GM12878 (cell line): ENCODE data around the gene SPOP. TPM values are rescaled to one million over a fixed set of nuclear protein-coding genes. Genes with fewer than 3 reads are reported as not detected.
A peak's percentile ranks its signal among the peaks of the same experiment; 100 is the strongest.

Experiments used
- BACH1 ChIP-seq: fragments of 450-650 bp; IDR thresholded peaks from 2 replicates; pipeline ENCODE4 v1.6.1; 2017; ENCODE audit warnings: mild to moderate bottlenecking, borderline replicate concordance
- CBX5 ChIP-seq: sonication (generic); IDR thresholded peaks from 2 replicates; pipeline ENCODE4 v1.6.1; 2016; ENCODE audit warnings: low read depth, moderate library complexity, mild to moderate bottlenecking, inconsistent platforms
- CEBPB ChIP-seq, 2 experiments: fragments of 150-350 bp in 1 of 2; IDR thresholded peaks; 2 replicates each; pipeline ENCODE4 v1.6.1; 2012 to 2014; ENCODE audit warnings: low read depth in 2 of 2, low read length in 2 of 2, borderline replicate concordance in 1 of 2, inconsistent platforms in 1 of 2
- EGR1 ChIP-seq, 2 experiments: IDR thresholded peaks; 1 replicate in 1 of 2; 2 replicates in 1 of 2; pipeline ENCODE4 v1.6.1; 2011 to 2012; ENCODE audit warnings: low read depth in 2 of 2, low read length in 2 of 2, borderline replicate concordance in 1 of 2, mild to moderate bottlenecking in 1 of 2, moderate library complexity in 1 of 2
- MEF2A ChIP-seq: IDR thresholded peaks from 2 replicates; pipeline ENCODE4 v1.6.1; 2011; ENCODE audit warnings: low read depth, mild to moderate bottlenecking, low read length, moderate library complexity; ENCODE audit not compliant: insufficient read depth
- NR2C2 ChIP-seq: IDR thresholded peaks from 2 replicates; pipeline ENCODE4 v1.6.1; 2011; ENCODE audit warnings: borderline replicate concordance, low read depth; ENCODE audit not compliant: control insufficient read depth, insufficient read length
- PAX5 ChIP-seq: IDR thresholded peaks from 2 replicates; pipeline ENCODE4 v1.6.1; 2011; ENCODE audit warnings: low read depth, low read length, borderline replicate concordance
- POU2F2 ChIP-seq: IDR thresholded peaks from 3 replicates; pipeline ENCODE4 v1.6.1; 2011; ENCODE audit warnings: low read depth, mild to moderate bottlenecking, low read length, borderline replicate concordance
- RELA ChIP-seq: fragments of 450-650 bp; IDR thresholded peaks from 2 replicates; pipeline ENCODE4 v1.8.0; 2014; ENCODE audit warnings: borderline replicate concordance; ENCODE audit not compliant: partially characterized antibody
- SMAD1 ChIP-seq: fragments of 450-650 bp; IDR thresholded peaks from 2 replicates; pipeline ENCODE4 v1.6.1; 2018; ENCODE audit warnings: mild to moderate bottlenecking, low read depth; ENCODE audit not compliant: partially characterized antibody
- TCF3 ChIP-seq: IDR thresholded peaks from 2 replicates; pipeline ENCODE4 v1.6.1; 2012; ENCODE audit warnings: low read depth, mild to moderate bottlenecking, low read length, borderline replicate concordance; ENCODE audit not compliant: insufficient read depth
- ZNF274 ChIP-seq: IDR thresholded peaks from one replicate; pipeline ENCODE4 v1.8.0; 2011; ENCODE audit not compliant: insufficient read length, insufficient read depth
- ZSCAN29 ChIP-seq: fragments of 450-650 bp; IDR thresholded peaks from 2 replicates; pipeline ENCODE4 v1.6.1; 2017; ENCODE audit warnings: mild to moderate bottlenecking, moderate library complexity
- polyA plus RNA-seq, 11 experiments: library from polyadenylated mRNA; depleted of rRNA in 4 of 11; unstranded in 6 of 11; stranded (reverse) in 5 of 11; fragments of >200 nt; fragmentation: Nextera tagmentation in 4 of 11; fragmentation: Illumina TruSeq in 1 of 11; extraction: Ambion mirVana in 4 of 11; extraction: Trizol in 1 of 11; gene quantifications; 1 replicate in 1 of 11; 2 replicates in 10 of 11; pipeline versions ENCODE4 v1.2.1 to v1.2.3, GENCODE V29; 2011 to 2016; ENCODE audit warnings: inconsistent platforms in 2 of 11, missing spikeins in 2 of 11, low read depth in 1 of 11
- total RNA-seq, 4 experiments: library from RNA; depleted of rRNA in 3 of 4; stranded (reverse); fragments of >200 nt in 3 of 4; fragmentation: Illumina TruSeq in 1 of 4; extraction: Trizol in 1 of 4; gene quantifications; 2 replicates each; pipeline versions ENCODE4 v1.2.1 to v1.2.3, GENCODE V29; 2013 to 2021
- TF ChIP-seq, protein P1 (sequence below): fragments of 450-650 bp; IDR thresholded peaks from 2 replicates; pipeline ENCODE4 v1.6.1; 2016; ENCODE audit warnings: mild to moderate bottlenecking
- TF ChIP-seq, protein P2 (sequence below): fragments of 450-650 bp; IDR thresholded peaks from 2 replicates; pipeline ENCODE4 v1.6.1; 2017; ENCODE audit warnings: mild to moderate bottlenecking, moderate library complexity
- TF ChIP-seq, protein P3 (sequence below): fragments of 150-350 bp; IDR thresholded peaks from 2 replicates; pipeline ENCODE4 v1.6.1; 2014; ENCODE audit warnings: mild to moderate bottlenecking, low read depth, low read length
- TF ChIP-seq, protein P4 (sequence below): fragments of 450-650 bp; IDR thresholded peaks from 2 replicates; pipeline ENCODE4 v1.6.1; 2018; ENCODE audit warnings: mild to moderate bottlenecking, low read depth, moderate library complexity; ENCODE audit not compliant: partially characterized antibody

SPOP gene
- total and polyA plus RNA-seq, 10 of the 15 experiments (the other 5 are each of a cell fraction or from before 2014, with no cell fraction given): 35.1 to 80.4 (median 44.7) TPM

DNA sequence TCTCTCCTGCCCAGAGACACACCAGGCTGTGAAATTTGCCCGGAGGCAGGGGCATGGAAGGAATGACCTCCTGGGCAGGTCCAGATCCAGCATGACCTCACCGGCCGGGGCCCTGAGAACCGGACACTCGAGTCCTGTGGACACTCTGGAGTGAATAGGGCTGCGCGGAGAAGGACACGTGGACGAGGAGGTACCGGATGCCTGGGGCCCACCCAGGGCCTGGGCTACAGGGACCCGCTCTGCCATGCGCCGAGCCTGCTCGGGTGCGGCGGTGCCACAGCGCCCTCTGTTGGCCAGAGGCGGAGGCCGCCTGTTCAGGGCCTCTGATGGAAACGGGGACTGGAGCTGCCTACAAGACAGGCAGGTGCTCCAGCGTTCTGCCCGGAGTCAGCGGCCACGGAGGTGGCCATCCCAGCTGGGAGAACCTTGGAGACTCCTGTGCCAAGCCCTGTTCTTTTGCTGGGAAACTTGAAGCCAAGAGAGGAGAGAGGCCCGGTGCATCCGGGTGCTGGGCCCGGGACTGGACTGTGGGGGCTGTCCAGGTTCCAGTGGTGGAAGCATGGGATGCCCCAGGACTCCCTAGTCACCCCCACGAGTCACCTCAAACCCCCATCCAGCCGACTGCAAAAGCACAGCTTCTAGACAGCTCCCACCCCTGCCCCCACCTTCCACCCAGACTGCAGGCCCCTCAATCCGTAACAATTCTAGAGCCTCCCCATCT lies 121.5 kb downstream of the SPOP start (continued):
- no peak for TF ChIP-seq RELA
- no peak for TF ChIP-seq BACH1
- no peak for TF ChIP-seq CBX5
- no peak for TF ChIP-seq NR2C2
- no peak for TF ChIP-seq ZNF274
- no peak for TF ChIP-seq TCF3
- TF ChIP-seq, protein P1, sequence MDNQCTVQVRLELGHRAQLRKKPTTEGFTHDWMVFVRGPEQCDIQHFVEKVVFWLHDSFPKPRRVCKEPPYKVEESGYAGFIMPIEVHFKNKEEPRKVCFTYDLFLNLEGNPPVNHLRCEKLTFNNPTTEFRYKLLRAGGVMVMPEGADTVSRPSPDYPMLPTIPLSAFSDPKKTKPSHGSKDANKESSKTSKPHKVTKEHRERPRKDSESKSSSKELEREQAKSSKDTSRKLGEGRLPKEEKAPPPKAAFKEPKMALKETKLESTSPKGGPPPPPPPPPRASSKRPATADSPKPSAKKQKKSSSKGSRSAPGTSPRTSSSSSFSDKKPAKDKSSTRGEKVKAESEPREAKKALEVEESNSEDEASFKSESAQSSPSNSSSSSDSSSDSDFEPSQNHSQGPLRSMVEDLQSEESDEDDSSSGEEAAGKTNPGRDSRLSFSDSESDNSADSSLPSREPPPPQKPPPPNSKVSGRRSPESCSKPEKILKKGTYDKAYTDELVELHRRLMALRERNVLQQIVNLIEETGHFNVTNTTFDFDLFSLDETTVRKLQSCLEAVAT: no peak
- TF ChIP-seq, protein P2, sequence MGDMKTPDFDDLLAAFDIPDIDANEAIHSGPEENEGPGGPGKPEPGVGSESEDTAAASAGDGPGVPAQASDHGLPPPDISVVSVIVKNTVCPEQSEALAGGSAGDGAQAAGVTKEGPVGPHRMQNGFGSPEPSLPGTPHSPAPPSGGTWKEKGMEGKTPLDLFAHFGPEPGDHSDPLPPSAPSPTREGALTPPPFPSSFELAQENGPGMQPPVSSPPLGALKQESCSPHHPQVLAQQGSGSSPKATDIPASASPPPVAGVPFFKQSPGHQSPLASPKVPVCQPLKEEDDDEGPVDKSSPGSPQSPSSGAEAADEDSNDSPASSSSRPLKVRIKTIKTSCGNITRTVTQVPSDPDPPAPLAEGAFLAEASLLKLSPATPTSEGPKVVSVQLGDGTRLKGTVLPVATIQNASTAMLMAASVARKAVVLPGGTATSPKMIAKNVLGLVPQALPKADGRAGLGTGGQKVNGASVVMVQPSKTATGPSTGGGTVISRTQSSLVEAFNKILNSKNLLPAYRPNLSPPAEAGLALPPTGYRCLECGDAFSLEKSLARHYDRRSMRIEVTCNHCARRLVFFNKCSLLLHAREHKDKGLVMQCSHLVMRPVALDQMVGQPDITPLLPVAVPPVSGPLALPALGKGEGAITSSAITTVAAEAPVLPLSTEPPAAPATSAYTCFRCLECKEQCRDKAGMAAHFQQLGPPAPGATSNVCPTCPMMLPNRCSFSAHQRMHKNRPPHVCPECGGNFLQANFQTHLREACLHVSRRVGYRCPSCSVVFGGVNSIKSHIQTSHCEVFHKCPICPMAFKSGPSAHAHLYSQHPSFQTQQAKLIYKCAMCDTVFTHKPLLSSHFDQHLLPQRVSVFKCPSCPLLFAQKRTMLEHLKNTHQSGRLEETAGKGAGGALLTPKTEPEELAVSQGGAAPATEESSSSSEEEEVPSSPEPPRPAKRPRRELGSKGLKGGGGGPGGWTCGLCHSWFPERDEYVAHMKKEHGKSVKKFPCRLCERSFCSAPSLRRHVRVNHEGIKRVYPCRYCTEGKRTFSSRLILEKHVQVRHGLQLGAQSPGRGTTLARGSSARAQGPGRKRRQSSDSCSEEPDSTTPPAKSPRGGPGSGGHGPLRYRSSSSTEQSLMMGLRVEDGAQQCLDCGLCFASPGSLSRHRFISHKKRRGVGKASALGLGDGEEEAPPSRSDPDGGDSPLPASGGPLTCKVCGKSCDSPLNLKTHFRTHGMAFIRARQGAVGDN: no peak
- TF ChIP-seq SMAD1: no peak
- no peak for TF ChIP-seq EGR1 (IDR thresholded peaks at IDR 0.05; ENCODE audit: borderline replicate concordance in 1 of 2, low read depth in 2 of 2, low read length in 2 of 2)
- no peak for TF ChIP-seq PAX5
- no peak for TF ChIP-seq ZSCAN29
- TF ChIP-seq MEF2A: no peak
- TF ChIP-seq POU2F2: peak; percentile 60; the same call in 1 of the 3 replicates
- TF ChIP-seq, protein P3, sequence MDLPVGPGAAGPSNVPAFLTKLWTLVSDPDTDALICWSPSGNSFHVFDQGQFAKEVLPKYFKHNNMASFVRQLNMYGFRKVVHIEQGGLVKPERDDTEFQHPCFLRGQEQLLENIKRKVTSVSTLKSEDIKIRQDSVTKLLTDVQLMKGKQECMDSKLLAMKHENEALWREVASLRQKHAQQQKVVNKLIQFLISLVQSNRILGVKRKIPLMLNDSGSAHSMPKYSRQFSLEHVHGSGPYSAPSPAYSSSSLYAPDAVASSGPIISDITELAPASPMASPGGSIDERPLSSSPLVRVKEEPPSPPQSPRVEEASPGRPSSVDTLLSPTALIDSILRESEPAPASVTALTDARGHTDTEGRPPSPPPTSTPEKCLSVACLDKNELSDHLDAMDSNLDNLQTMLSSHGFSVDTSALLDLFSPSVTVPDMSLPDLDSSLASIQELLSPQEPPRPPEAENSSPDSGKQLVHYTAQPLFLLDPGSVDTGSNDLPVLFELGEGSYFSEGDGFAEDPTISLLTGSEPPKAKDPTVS: 0 out of 2 replicates have a peak, but pooled peaks have one; percentile 39
- TF ChIP-seq, protein P4, sequence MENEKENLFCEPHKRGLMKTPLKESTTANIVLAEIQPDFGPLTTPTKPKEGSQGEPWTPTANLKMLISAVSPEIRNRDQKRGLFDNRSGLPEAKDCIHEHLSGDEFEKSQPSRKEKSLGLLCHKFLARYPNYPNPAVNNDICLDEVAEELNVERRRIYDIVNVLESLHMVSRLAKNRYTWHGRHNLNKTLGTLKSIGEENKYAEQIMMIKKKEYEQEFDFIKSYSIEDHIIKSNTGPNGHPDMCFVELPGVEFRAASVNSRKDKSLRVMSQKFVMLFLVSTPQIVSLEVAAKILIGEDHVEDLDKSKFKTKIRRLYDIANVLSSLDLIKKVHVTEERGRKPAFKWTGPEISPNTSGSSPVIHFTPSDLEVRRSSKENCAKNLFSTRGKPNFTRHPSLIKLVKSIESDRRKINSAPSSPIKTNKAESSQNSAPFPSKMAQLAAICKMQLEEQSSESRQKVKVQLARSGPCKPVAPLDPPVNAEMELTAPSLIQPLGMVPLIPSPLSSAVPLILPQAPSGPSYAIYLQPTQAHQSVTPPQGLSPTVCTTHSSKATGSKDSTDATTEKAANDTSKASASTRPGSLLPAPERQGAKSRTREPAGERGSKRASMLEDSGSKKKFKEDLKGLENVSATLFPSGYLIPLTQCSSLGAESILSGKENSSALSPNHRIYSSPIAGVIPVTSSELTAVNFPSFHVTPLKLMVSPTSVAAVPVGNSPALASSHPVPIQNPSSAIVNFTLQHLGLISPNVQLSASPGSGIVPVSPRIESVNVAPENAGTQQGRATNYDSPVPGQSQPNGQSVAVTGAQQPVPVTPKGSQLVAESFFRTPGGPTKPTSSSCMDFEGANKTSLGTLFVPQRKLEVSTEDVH: no peak
- no peak for TF ChIP-seq CEBPB (IDR thresholded peaks at IDR 0.05; ENCODE audit: borderline replicate concordance in 1 of 2, low read depth in 2 of 2, low read length in 2 of 2)
